Naive thymus-derived CD4-positive, alpha-beta T cell (primary cell): ENCODE results near the gene NUMB. TPM values are rescaled to one million over a fixed set of nuclear protein-coding genes. Genes with fewer than 3 reads are reported as not detected.
A peak's percentile ranks its signal among the peaks of the same experiment; 100 is the strongest.

ENCODE experiments used
- ATAC-seq: fragments of 150-1000 bp; cut with Tn5 transposase; 2 replicates; pipeline ENCODE4 v1.10.0; 2021; ENCODE audit warnings: mild to moderate bottlenecking, moderate library complexity
- CTCF ChIA-PET: fragments of 350-600 bp; sonication (Branson Sonifier 250); formaldehyde crosslinking; loops from one replicate; lab custom pipeline; 2021; ENCODE audit warnings: antibody characterized with exemption; lab: Charles Lee
- POLR2A ChIA-PET: fragments of 350-600 bp; sonication (Branson Sonifier 250); formaldehyde crosslinking; loops from one replicate; lab custom pipeline; 2021; ENCODE audit warnings: antibody characterized with exemption, inconsistent platforms; lab: Charles Lee
- DNase-seq, 9 donors: peaks; one replicate each; pipeline versions ENCODE4 v3.0.0 to v3.0.0-alpha.2; 2020 to 2022; ENCODE audit warnings: mixed read lengths in 1 of 9
- H3K27ac ChIP-seq: one replicate; pipeline ENCODE4 v1.7.0; 2013; ENCODE audit warnings: mild to moderate bottlenecking, low read depth, low read length, moderate library complexity
- H3K27me3 ChIP-seq, 2 donors: one replicate each; pipeline ENCODE4 v1.7.0; 2013; ENCODE audit warnings: low read length in 2 of 2, mild to moderate bottlenecking in 2 of 2, moderate library complexity in 2 of 2; ENCODE audit not compliant: control insufficient read depth in 2 of 2, insufficient read depth in 2 of 2
- H3K36me3 ChIP-seq, 3 experiments: 1 replicate in 2 of 3; 2 replicates in 1 of 3; pipeline ENCODE4 v1.7.0; 2013; ENCODE audit warnings: low read length in 3 of 3, mild to moderate bottlenecking in 3 of 3, moderate library complexity in 1 of 3; ENCODE audit not compliant: insufficient read depth in 3 of 3, control insufficient read depth in 2 of 3
- H3K4me1 ChIP-seq, 2 donors: one replicate each; pipeline ENCODE4 v1.7.0; 2013; ENCODE audit warnings: low read length in 2 of 2, mild to moderate bottlenecking in 2 of 2, moderate library complexity in 1 of 2; ENCODE audit not compliant: control insufficient read depth in 2 of 2, insufficient read depth in 2 of 2
- H3K4me3 ChIP-seq: 2 replicates; pipeline ENCODE4 v1.7.0; 2013; ENCODE audit warnings: mild to moderate bottlenecking, low read length
- H3K9me3 ChIP-seq, 3 experiments: 1 replicate in 2 of 3; 2 replicates in 1 of 3; pipeline ENCODE4 v1.7.0; 2013; ENCODE audit warnings: low read length in 3 of 3; ENCODE audit not compliant: control insufficient read depth in 2 of 3
- H3K27ac Mint-ChIP-seq, 9 donors: one replicate each; pipeline ENCODE4 v1.8.0; 2020 to 2022; ENCODE audit warnings: mixed read lengths in 9 of 9, mild to moderate bottlenecking in 8 of 9, moderate library complexity in 5 of 9, inconsistent platforms in 2 of 9
- H3K27me3 Mint-ChIP-seq, 5 donors: one replicate each; pipeline ENCODE4 v1.8.0; 2021 to 2022; ENCODE audit warnings: mixed read lengths in 5 of 5, mild to moderate bottlenecking in 1 of 5
- H3K36me3 Mint-ChIP-seq, 5 donors: one replicate each; pipeline ENCODE4 v1.8.0; 2020 to 2022; ENCODE audit warnings: mixed read lengths in 5 of 5, mild to moderate bottlenecking in 3 of 5, inconsistent platforms in 1 of 5
- H3K4me1 Mint-ChIP-seq, 7 donors: one replicate each; pipeline ENCODE4 v1.8.0; 2020 to 2022; ENCODE audit warnings: mixed read lengths in 7 of 7, mild to moderate bottlenecking in 3 of 7, inconsistent platforms in 1 of 7
- H3K4me3 Mint-ChIP-seq, 10 donors: one replicate each; pipeline ENCODE4 v1.8.0; 2020 to 2022; ENCODE audit warnings: mild to moderate bottlenecking in 10 of 10, mixed read lengths in 10 of 10, moderate library complexity in 6 of 10, inconsistent platforms in 2 of 10
- H3K9me3 Mint-ChIP-seq, 11 donors: one replicate each; pipeline ENCODE4 v1.8.0; 2020 to 2022; ENCODE audit warnings: mixed read lengths in 11 of 11, mild to moderate bottlenecking in 4 of 11, inconsistent platforms in 1 of 11, moderate library complexity in 1 of 11
- intact Hi-C, 2 donors: fragments of 100-400 bp; cut with micrococcal nuclease; formaldehyde crosslinking; loops; one replicate each; pipeline ENCODE4 v1.15.1; 2023
- polyA plus RNA-seq, 2 donors: library from polyadenylated mRNA; unstranded; fragments of 300-500 nt; fragmentation: Illumina TruSeq; gene quantifications; one replicate each; pipeline ENCODE4 v1.2.3, GENCODE V29; 2021
- total RNA-seq, 6 experiments: library from RNA in 5 of 6; stranded (reverse) in 5 of 6; gene quantifications; 1 replicate in 5 of 6; 2 replicates in 1 of 6; pipeline ENCODE4 v1.2.3 and lab custom pipeline; 2021 to 2026

Gene NUMB
- total and polyA plus RNA-seq, 7 experiments from 2014 or later = 32.7 to 90.6 (median 49.0) TPM

- POLR2A ChIA-PET = interaction anchor here (3.0 to 4.0 kb wide), 2 partner anchors 15 to 77 kb away, joined by 7 to 35 read pairs; partner anchors contain the start of gene ACOT2
- CTCF ChIA-PET = no interaction called here
- Mint-ChIP-seq H3K36me3 (peaks cover 6 to 37% (median 32%) of the 10 kb centered on the region in 5 donors), H3K4me1 (peaks cover 8 to 64% (median 51%) of the 10 kb centered on the region in 7 donors), H3K9me3 (peaks cover 0 to 21% (median 2%) of the 10 kb centered on the region in 11 donors), H3K27me3 (peaks cover 0 to 9% (median 0%) of the 10 kb centered on the region in 5 donors), H3K27ac (peak overlapping the region in 6 of 9 donors; percentile 13 to 71 (median 45)), H3K4me3 (peak overlapping the region; percentile 65 to 89 (median 84))
- no peaks in the 10 kb centered on the region for H3K27me3 ChIP-seq
- H3K27ac ChIP-seq = no peak overlapping the region
- H3K4me3 ChIP-seq = peak overlapping the region; percentile 91
- peaks cover 0 to 4% (median 0%) of the 10 kb centered on the region in 3 experiments for H3K36me3 ChIP-seq
- ATAC-seq (no peak), DNase-seq (no peak)
- intact Hi-C loops = loop anchor here (5.0 to 10.0 kb wide), 5 partner anchors 140 to 1000 kb away; partner anchors contain the start of genes ISCA2 (in 1 of the 2), NPC2 (in 1 of the 2), PNMA1 (in 1 of the 2) and PTGR2 (in 1 of the 2)
- H3K9me3 ChIP-seq = no peaks in the 10 kb centered on the region
- peaks cover 21 to 27% of the 10 kb centered on the region in 2 donors for H3K4me1 ChIP-seq
Observed at GRCh38 chr14:73492670-73493069, 34.3 kb upstream of the NUMB start.

DNA sequence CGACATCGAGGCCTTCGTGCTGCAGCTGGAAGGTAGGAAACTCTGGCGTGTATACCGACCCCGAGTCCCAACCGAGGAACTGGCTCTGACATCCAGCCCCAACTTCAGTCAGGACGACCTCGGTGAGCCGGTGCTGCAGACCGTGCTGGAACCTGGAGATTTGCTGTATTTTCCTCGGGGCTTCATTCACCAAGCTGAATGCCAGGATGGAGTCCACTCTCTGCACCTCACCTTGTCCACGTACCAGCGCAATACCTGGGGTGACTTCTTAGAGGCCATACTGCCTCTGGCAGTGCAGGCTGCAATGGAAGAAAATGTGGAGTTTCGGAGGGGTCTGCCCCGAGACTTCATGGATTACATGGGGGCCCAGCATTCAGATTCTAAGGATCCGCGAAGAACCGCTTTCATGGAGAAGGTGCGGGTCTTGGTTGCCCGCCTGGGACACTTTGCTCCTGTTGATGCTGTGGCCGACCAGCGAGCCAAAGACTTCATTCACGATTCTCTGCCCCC is 33.8 kb upstream of the NUMB start:
- peak overlapping the region; percentile 91 for H3K4me3 ChIP-seq
- H3K9me3 Mint-ChIP-seq = peaks cover 0 to 21% (median 2%) of the 10 kb centered on the region in 11 donors
- ATAC-seq = no peak
- peak overlapping the region; percentile 65 to 89 (median 84) for H3K4me3 Mint-ChIP-seq
- peak overlapping the region in 5 of 9 donors; percentile 65 to 80 (median 70) for H3K27ac Mint-ChIP-seq
- H3K4me1 ChIP-seq = peaks cover 21 to 27% of the 10 kb centered on the region in 2 donors
- H3K27me3 Mint-ChIP-seq = peaks cover 0 to 14% (median 0%) of the 10 kb centered on the region in 5 donors
- peaks cover 8 to 62% (median 51%) of the 10 kb centered on the region in 7 donors for H3K4me1 Mint-ChIP-seq
- intact Hi-C loops = loop anchor here (5.0 to 10.0 kb wide), 5 partner anchors 140 to 1000 kb away; partner anchors contain the start of genes ISCA2 (in 1 of the 2), NPC2 (in 1 of the 2), PNMA1 (in 1 of the 2) and PTGR2 (in 1 of the 2)
- H3K36me3 ChIP-seq = peaks cover 0 to 4% (median 0%) of the 10 kb centered on the region in 3 experiments
- H3K27ac ChIP-seq = peak overlapping the region; percentile 86
- H3K27me3 ChIP-seq = no peaks in the 10 kb centered on the region
- peaks cover 6 to 37% (median 32%) of the 10 kb centered on the region in 5 donors for H3K36me3 Mint-ChIP-seq
- CTCF ChIA-PET = no interaction called here
- POLR2A ChIA-PET = interaction anchor here (0.6 to 4.0 kb wide), 8 partner anchors 9 to 434 kb away, joined by 3 to 35 read pairs (median 6); partner anchors contain the start of genes ACOT2, ACOT4, DNAL1 and PTGR2
- no peaks in the 10 kb centered on the region for H3K9me3 ChIP-seq
- DNase-seq = no peak

DNA sequence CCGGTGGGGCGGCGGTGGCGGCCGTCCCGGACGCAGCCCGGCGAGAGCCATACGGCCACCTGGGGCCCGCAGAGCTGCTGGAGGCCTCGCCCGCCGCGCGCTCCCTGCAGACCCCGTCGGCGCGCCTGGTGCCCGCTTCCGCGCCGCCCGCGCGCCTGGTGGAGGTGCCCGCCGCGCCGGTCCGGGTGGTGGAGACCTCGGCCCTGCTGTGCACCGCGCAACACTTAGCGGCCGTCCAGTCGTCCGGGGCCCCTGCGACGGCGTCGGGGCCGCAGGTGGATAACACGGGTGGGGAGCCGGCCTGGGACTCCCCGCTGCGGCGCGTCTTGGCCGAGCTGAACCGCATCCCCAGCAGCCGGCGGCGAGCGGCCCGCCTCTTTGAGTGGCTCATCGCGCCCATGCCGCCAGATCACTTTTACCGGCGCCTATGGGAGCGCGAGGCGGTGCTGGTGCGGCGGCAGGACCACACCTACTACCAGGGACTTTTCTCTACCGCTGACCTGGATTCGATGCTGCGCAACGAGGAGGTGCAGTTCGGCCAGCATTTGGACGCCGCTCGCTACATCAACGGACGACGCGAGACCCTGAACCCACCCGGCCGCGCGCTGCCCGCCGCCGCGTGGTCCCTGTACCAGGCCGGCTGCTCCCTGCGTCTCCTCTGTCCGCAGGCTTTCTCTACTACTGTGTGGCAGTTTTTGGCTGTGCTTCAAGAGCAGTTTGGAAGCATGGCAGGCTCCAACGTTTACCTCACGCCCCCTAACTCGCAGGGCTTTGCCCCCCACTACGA is 33.1 kb upstream of the NUMB start:
- H3K27ac Mint-ChIP-seq = peak overlapping the region in 8 of 9 donors; percentile 83 to 90 (median 88)
- Histone ChIP-seq H3K4me1 (peaks cover 21 to 27% of the 10 kb centered on the region in 2 donors), H3K27ac (peak overlapping the region; percentile 86), H3K9me3 (no peaks in the 10 kb centered on the region), H3K27me3 (no peaks in the 10 kb centered on the region), H3K36me3 (peaks cover 0 to 4% (median 0%) of the 10 kb centered on the region in 3 experiments), H3K4me3 (peak overlapping the region; percentile 91)
- H3K4me1 Mint-ChIP-seq = peaks cover 8 to 59% (median 48%) of the 10 kb centered on the region in 7 donors
- ChIA-PET CTCF (interaction anchor here (0.6 to 1.7 kb wide), 3 partner anchors 18 to 98 kb away, joined by 3 to 9 read pairs (median 3); partner anchors contain the start of gene ACOT2), POLR2A (interaction anchor here (0.6 to 4.0 kb wide), 24 partner anchors 8 to 1002 kb away, joined by 3 to 35 read pairs (median 4); partner anchors contain the start of genes ACOT2, ACOT4, ACOT6 and BBOF1)
- peaks cover 6 to 36% (median 30%) of the 10 kb centered on the region in 5 donors for H3K36me3 Mint-ChIP-seq
- H3K9me3 Mint-ChIP-seq = peaks cover 0 to 21% (median 2%) of the 10 kb centered on the region in 11 donors
- H3K4me3 Mint-ChIP-seq = peak overlapping the region; percentile 84 to 90 (median 88)
- intact Hi-C loops = loop anchor here (1.0 to 10.0 kb wide), 14 partner anchors 78 to 1001 kb away; partner anchors contain the start of genes ALDH6A1 (in 2 of the 2), LIN52 (in 2 of the 2), PSEN1 (in 2 of the 2) and RBM25 (in 2 of the 2)
- ATAC-seq (peak; percentile 79), DNase-seq (peak in 8 of 9 donors; percentile 7 to 79 (median 60))
- H3K27me3 Mint-ChIP-seq = peaks cover 0 to 17% (median 0%) of the 10 kb centered on the region in 5 donors

- ChIA-PET POLR2A (interaction anchor here (4.0 kb wide), 1 partner anchor 80 kb away, joined by 35 read pairs; the partner anchor contains the start of gene ACOT2), CTCF (interaction anchor here (0.6 kb wide), 1 partner anchor 17 kb away, joined by 3 read pairs; no protein-coding TSS in a partner anchor)
Observed at GRCh38 chr14:73489481-73490175, 31.3 kb upstream of the NUMB start.

DNA sequence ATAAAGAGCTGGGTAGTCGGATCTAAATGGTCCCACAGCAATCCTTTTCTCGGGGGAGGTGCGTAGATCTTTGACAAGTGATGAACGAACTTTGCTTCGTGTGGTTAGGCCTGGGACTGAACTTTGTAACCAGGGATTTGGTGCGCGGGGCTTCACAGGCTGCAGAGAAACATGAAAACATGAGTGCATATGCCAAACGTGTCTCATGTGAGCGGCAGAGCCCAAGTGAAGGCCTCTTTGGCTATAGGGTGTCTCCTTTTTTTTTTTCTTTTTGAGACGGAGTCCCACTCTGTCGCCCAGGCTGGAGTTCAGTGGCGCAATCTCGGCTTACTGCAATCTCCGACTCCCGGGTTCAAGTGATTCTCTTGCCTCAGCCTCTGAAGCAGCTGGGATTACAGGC is 20.3 kb upstream of the NUMB start:
- H3K9me3 ChIP-seq = no peaks in the 10 kb centered on the region
- Mint-ChIP-seq H3K4me1 (no peaks in the 10 kb centered on the region), H3K9me3 (no peaks in the 10 kb centered on the region), H3K36me3 (no peaks in the 10 kb centered on the region), H3K27me3 (no peaks in the 10 kb centered on the region), H3K4me3 (no peak overlapping the region), H3K27ac (no peak overlapping the region)
- no peaks in the 10 kb centered on the region for H3K27me3 ChIP-seq
- H3K36me3 ChIP-seq = no peaks in the 10 kb centered on the region
- H3K4me1 ChIP-seq = no peaks in the 10 kb centered on the region
- CTCF ChIA-PET = interaction anchor here (2.1 kb wide), 1 partner anchor 184 kb away, joined by 6 read pairs; no protein-coding TSS in a partner anchor
- no peak overlapping the region for H3K27ac ChIP-seq
- POLR2A ChIA-PET = no interaction called here
- intact Hi-C loops = no loop called here
- no peak overlapping the region for H3K4me3 ChIP-seq
- no peak for DNase-seq
- no peak for ATAC-seq

More at GRCh38 chr14:73489481-73490175, 31.3 kb upstream of the NUMB start:
- no peak for DNase-seq
- no peak overlapping the region for H3K4me3 ChIP-seq
- Mint-ChIP-seq H3K27ac (peak overlapping the region in 5 of 9 donors; percentile 4 to 61 (median 41)), H3K4me1 (peaks cover 8 to 41% (median 31%) of the 10 kb centered on the region in 7 donors), H3K36me3 (peaks cover 6 to 24% (median 18%) of the 10 kb centered on the region in 5 donors), H3K4me3 (peak overlapping the region; percentile 39 to 84 (median 66)), H3K9me3 (peaks cover 0 to 16% (median 0%) of the 10 kb centered on the region in 11 donors), H3K27me3 (peaks cover 0 to 20% (median 0%) of the 10 kb centered on the region in 5 donors)
- peaks cover 21 to 27% of the 10 kb centered on the region in 2 donors for H3K4me1 ChIP-seq
- no peaks in the 10 kb centered on the region for H3K27me3 ChIP-seq
- H3K9me3 ChIP-seq = no peaks in the 10 kb centered on the region
- no peak overlapping the region for H3K27ac ChIP-seq
- intact Hi-C loops = loop anchor here (1.0 to 10.0 kb wide), 13 partner anchors 31 to 1003 kb away; partner anchors contain the start of genes NUMB (in 2 of the 2), ACOT2 (in 1 of the 2), ALDH6A1 (in 1 of the 2) and COQ6 (in 1 of the 2)
- H3K36me3 ChIP-seq = peaks cover 0 to 3% (median 0%) of the 10 kb centered on the region in 3 experiments
- no peak for ATAC-seq
